Measurements from ENCODE around the gene CTNNBIP1. TPM values are rescaled to one million over a fixed set of nuclear protein-coding genes. Genes with fewer than 3 reads are reported as not detected.
A peak's percentile ranks its signal among the peaks of the same experiment; 100 is the strongest.

Gene CTNNBIP1
- total RNA-seq, 1 donor from 2014 or later: 6.7 TPM

DNA sequence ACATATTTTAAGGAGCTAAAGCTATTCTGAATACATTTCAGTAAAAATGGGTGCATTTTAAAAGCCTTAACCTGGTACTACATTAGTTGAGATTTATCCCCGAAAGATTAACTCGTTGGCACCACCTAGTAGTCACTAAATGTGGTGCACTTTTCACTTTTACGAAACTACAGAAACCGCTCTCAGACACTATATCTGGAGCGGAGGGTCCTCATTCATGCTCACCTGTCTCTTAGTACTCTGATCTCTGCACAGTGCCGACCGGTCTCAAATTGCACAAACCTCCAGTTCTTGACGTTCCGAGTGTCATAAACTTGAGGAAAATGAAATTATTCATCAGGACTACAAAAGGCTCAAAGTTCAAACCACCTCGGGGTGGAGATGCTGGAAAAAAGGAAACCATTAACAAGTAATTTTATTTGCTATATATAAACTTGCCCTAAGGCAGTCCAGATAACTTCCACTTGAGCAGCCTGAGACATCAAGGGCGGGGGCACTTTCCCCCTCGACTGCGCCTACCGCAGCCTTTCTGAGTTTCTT is 32.4 kb upstream of the CTNNBIP1 start:
- Mint-ChIP-seq H3K36me3 (ENCODE audit: low read depth) (peaks cover 21% of the 10 kb centered on the region), H3K4me1 (peaks cover 26% of the 10 kb centered on the region), H3K27ac (peak overlapping the region; percentile 98), H3K27me3 (no peaks in the 10 kb centered on the region), H3K4me3 (peak overlapping the region; percentile 98), H3K9me3 (no peaks in the 10 kb centered on the region)
- CTCF ChIA-PET: interaction anchor here (0.8 to 3.0 kb wide), 10 partner anchors 8 to 486 kb away, joined by 3 to 16 read pairs (median 4); no protein-coding TSS in a partner anchor
- DNase-seq (peak; percentile 18), ATAC-seq (ENCODE audit: low read depth) (peak; percentile 37)
- POLR2A ChIA-PET: interaction anchor here (0.5 to 1.8 kb wide), 8 partner anchors 8 to 1125 kb away, joined by 3 to 17 read pairs (median 4); partner anchors contain the start of genes CENPS and RERE
- TF ChIP-seq, protein P1, sequence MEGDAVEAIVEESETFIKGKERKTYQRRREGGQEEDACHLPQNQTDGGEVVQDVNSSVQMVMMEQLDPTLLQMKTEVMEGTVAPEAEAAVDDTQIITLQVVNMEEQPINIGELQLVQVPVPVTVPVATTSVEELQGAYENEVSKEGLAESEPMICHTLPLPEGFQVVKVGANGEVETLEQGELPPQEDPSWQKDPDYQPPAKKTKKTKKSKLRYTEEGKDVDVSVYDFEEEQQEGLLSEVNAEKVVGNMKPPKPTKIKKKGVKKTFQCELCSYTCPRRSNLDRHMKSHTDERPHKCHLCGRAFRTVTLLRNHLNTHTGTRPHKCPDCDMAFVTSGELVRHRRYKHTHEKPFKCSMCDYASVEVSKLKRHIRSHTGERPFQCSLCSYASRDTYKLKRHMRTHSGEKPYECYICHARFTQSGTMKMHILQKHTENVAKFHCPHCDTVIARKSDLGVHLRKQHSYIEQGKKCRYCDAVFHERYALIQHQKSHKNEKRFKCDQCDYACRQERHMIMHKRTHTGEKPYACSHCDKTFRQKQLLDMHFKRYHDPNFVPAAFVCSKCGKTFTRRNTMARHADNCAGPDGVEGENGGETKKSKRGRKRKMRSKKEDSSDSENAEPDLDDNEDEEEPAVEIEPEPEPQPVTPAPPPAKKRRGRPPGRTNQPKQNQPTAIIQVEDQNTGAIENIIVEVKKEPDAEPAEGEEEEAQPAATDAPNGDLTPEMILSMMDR (IDR thresholded peaks at IDR 0.05): no peak
- intact Hi-C loops (cut with micrococcal nuclease): loop anchor here (1.0 to 2.0 kb wide), 4 partner anchors 67 to 488 kb away; partner anchors contain the start of gene CENPS

DNA sequence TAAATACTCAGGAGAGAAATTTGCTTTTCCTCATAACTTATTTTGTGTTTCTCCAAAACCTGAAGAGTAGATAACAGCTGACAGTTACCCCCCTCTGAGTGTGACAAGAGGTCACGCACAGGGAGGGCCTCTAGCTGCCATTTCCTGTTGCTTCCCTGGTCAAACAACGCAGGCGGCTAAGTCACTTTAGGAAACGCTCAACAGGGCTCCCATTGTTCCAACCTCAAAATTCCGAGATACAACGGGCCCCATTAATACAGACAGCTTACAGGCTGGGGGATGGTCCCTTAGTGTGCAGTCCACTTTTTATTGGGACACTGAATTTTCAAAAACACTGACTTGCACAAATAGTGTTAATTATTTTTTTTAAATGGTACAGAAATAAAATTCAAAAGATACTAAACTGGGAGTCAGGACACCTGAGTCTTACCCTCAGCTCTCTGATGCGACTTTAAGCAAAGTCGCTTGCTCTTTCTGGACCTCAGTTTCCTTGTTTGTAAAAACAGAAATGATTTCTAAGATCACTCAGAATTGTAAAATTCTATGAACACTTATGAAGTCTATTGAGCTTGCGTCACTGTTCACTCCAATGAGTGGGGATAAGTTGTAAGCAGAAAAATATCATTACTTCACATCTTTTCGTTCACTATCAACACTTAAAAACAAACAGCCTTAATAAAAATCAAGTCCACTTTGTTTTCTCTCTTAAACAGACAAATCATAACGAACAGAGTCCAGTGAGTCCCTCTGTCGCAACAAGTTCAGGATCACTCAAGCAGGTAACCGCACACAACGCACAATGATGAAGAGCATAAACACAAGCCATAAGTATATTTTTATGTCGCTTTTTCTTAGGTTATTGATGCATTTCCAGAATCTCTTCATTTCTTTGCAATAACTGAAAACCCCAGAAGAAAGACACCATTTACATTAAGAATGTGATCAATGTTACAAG is 19.6 kb upstream of the CTNNBIP1 start:
- Mint-ChIP-seq H3K27ac (no peak overlapping the region), H3K9me3 (no peaks in the 10 kb centered on the region), H3K27me3 (no peaks in the 10 kb centered on the region), H3K4me3 (no peak overlapping the region), H3K36me3 (ENCODE audit: low read depth) (peaks cover 52% of the 10 kb centered on the region), H3K4me1 (peaks cover 12% of the 10 kb centered on the region)
- ChIA-PET CTCF (no interaction called here), POLR2A (interaction anchor here (0.7 to 1.4 kb wide), 2 partner anchors 13 to 21 kb away, joined by 3 read pairs; partner anchors contain the start of genes LZIC and NMNAT1)
- intact Hi-C loops (cut with micrococcal nuclease): no loop called here
- no peak for DNase-seq
- TF ChIP-seq, protein P1 (IDR thresholded peaks at IDR 0.05): no peak
- ATAC-seq (ENCODE audit: low read depth): no peak

DNA sequence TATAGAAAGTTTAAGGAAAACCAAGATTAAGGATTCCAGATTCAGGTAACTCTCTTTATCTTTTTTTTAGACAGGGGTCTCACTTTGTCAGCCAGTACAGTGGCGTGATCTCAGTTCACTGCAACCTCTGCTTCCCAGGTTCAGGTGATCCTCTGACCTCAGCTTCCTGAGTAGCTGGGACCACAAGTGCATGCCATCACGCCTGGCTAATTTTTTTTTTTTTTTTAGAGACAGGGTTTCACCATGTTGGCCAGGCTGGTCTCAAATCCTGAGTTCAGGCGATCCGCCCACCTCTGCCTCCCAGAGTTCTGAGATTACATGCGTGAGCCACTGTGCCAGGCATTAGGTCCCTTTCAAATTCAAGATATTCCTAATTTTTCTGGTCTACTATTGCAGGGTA is 17.2 kb upstream of the CTNNBIP1 start:
- Mint-ChIP-seq H3K9me3 (no peaks in the 10 kb centered on the region), H3K4me3 (no peak overlapping the region), H3K27ac (no peak overlapping the region), H3K27me3 (no peaks in the 10 kb centered on the region), H3K4me1 (peaks cover 12% of the 10 kb centered on the region), H3K36me3 (ENCODE audit: low read depth) (peaks cover 33% of the 10 kb centered on the region)
- ATAC-seq (ENCODE audit: low read depth) (no peak), DNase-seq (no peak)
- CTCF ChIA-PET: no interaction called here
- POLR2A ChIA-PET: no interaction called here
- TF ChIP-seq, protein P1 (IDR thresholded peaks at IDR 0.05): no peak
- intact Hi-C loops (cut with micrococcal nuclease): no loop called here

DNA sequence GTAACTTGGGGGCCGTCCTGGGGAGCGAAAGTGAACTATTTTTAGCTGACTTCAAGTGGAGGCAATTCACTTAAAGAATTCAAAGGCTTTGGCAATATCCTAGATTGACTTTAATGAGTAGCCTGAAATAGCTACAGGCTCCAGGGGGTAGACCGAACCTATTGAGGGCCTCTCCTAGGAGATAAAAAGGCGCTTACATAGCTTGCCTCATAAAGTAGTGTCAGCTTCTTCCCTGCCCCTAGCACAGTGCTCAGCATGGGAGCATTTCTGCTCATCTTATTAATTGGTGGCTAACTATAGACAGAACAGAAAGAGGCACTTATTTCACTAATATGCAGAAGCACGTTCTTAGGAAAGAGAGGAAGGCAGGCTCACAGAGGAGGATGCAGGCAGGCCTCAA is 12.3 kb upstream of the CTNNBIP1 start:
- ATAC-seq (ENCODE audit: low read depth) (no peak), DNase-seq (no peak)
- Mint-ChIP-seq H3K36me3 (ENCODE audit: low read depth) (peaks cover 4% of the 10 kb centered on the region), H3K4me3 (no peak overlapping the region), H3K9me3 (no peaks in the 10 kb centered on the region), H3K27ac (no peak overlapping the region), H3K4me1 (peaks cover 6% of the 10 kb centered on the region), H3K27me3 (no peaks in the 10 kb centered on the region)
- intact Hi-C loops (cut with micrococcal nuclease): no loop called here
- ChIA-PET CTCF (interaction anchor here (0.6 to 0.8 kb wide), 2 partner anchors 28 to 46 kb away, joined by 3 read pairs; no protein-coding TSS in a partner anchor), POLR2A (no interaction called here)
- TF ChIP-seq, protein P1 (IDR thresholded peaks at IDR 0.05): no peak

DNA sequence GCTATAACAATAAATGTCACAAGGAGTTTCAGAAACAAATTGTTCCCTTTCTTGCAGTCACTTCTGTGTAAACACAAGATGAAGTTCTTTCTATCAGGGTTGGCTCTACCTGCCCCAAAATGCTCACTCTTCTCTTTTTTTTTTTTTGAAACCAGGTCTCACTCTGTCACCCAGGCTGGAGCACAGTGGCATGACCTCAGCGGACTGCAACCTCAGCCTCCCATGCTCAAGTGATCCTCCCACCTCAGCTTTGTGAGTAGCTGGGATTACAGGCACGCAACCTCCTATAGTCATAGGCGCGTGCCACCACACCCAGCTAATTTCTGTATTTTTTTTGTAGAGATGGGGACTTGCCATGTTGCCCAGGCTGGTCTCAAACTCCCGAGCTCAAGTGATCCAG is 10.5 kb upstream of the CTNNBIP1 start:
- ChIA-PET POLR2A (interaction anchor here (0.5 kb wide), 1 partner anchor 30 kb away, joined by 5 read pairs; no protein-coding TSS in a partner anchor), CTCF (no interaction called here)
- intact Hi-C loops (cut with micrococcal nuclease): no loop called here
- DNase-seq: no peak
- Mint-ChIP-seq H3K4me3 (no peak overlapping the region), H3K9me3 (no peaks in the 10 kb centered on the region), H3K4me1 (no peaks in the 10 kb centered on the region), H3K36me3 (ENCODE audit: low read depth) (peaks cover 1% of the 10 kb centered on the region), H3K27me3 (no peaks in the 10 kb centered on the region), H3K27ac (no peak overlapping the region)
- no peak for ATAC-seq (ENCODE audit: low read depth)
- TF ChIP-seq, protein P1 (IDR thresholded peaks at IDR 0.05): no peak

Data from activated B cell treated with CpG ODN at 0.5 μM for 24 hours (primary cell).